CD8-positive, alpha-beta memory T cell (primary cell): ENCODE data around the gene CBL. TPM values are rescaled to one million over a fixed set of nuclear protein-coding genes. Genes with fewer than 3 reads are reported as not detected.
"Not testable (repeated sequence)": the region's sequence is repeated elsewhere in the genome, so short reads cannot be mapped to it uniquely, and the experiment has no call there.

ENCODE experiments used
- CTCF ChIA-PET: fragments of 350-600 bp; sonication (Branson Sonifier 250); formaldehyde crosslinking; loops from one replicate; lab custom pipeline; 2021; ENCODE audit warnings: antibody characterized with exemption; lab: Charles Lee
- POLR2A ChIA-PET: fragments of 350-600 bp; sonication (Branson Sonifier 250); formaldehyde crosslinking; loops from one replicate; lab custom pipeline; 2021; ENCODE audit warnings: antibody characterized with exemption; lab: Charles Lee
- DNase-seq, 5 donors: peaks; one replicate each; pipeline versions ENCODE4 v3.0.0 to v3.0.0-alpha.2; 2020 to 2022; ENCODE audit warnings: mixed read lengths in 1 of 5
- H3K27ac ChIP-seq: one replicate; pipeline ENCODE4 v1.7.0; 2013; ENCODE audit warnings: low read depth, mild to moderate bottlenecking, low read length, moderate library complexity
- H3K27me3 ChIP-seq: 2 replicates; pipeline ENCODE4 v1.7.0; 2013; ENCODE audit warnings: low read length, mild to moderate bottlenecking; ENCODE audit not compliant: insufficient read depth, poor library complexity, severe bottlenecking
- H3K36me3 ChIP-seq: 2 replicates; pipeline ENCODE4 v1.7.0; 2013; ENCODE audit warnings: mild to moderate bottlenecking, low read length, moderate library complexity; ENCODE audit not compliant: insufficient read depth
- H3K4me1 ChIP-seq: 2 replicates; pipeline ENCODE4 v1.7.0; 2013; ENCODE audit warnings: mild to moderate bottlenecking, low read length, moderate library complexity; ENCODE audit not compliant: insufficient read depth
- H3K4me3 ChIP-seq: 2 replicates; pipeline ENCODE4 v1.7.0; 2013; ENCODE audit warnings: mild to moderate bottlenecking, low read length
- H3K9me3 ChIP-seq: 2 replicates; pipeline ENCODE4 v1.7.0; 2013; ENCODE audit warnings: mild to moderate bottlenecking, low read length
- H3K27ac Mint-ChIP-seq, 8 donors: one replicate each; pipeline ENCODE4 v1.8.0; 2020 to 2021; ENCODE audit warnings: mixed read lengths in 8 of 8, mild to moderate bottlenecking in 6 of 8, inconsistent platforms in 3 of 8, moderate library complexity in 3 of 8
- H3K27me3 Mint-ChIP-seq, 2 donors: one replicate each; pipeline ENCODE4 v1.8.0; 2020 to 2021; ENCODE audit warnings: mixed read lengths in 2 of 2, mild to moderate bottlenecking in 1 of 2, moderate library complexity in 1 of 2
- H3K36me3 Mint-ChIP-seq, 3 donors: one replicate each; pipeline ENCODE4 v1.8.0; 2020 to 2021; ENCODE audit warnings: mixed read lengths in 3 of 3, inconsistent platforms in 1 of 3, mild to moderate bottlenecking in 1 of 3
- H3K4me1 Mint-ChIP-seq, 3 donors: one replicate each; pipeline ENCODE4 v1.8.0; 2020 to 2021; ENCODE audit warnings: mixed read lengths in 3 of 3, inconsistent platforms in 1 of 3, mild to moderate bottlenecking in 1 of 3
- H3K4me3 Mint-ChIP-seq, 7 donors: one replicate each; pipeline ENCODE4 v1.8.0; 2020 to 2021; ENCODE audit warnings: mixed read lengths in 7 of 7, mild to moderate bottlenecking in 6 of 7, moderate library complexity in 4 of 7, inconsistent platforms in 2 of 7
- H3K9me3 Mint-ChIP-seq, 5 donors: one replicate each; pipeline ENCODE4 v1.8.0; 2020 to 2022; ENCODE audit warnings: mixed read lengths in 5 of 5, mild to moderate bottlenecking in 3 of 5, moderate library complexity in 2 of 5, inconsistent platforms in 1 of 5
- polyA plus RNA-seq: library from polyadenylated mRNA; unstranded; fragments of 300-500 nt; fragmentation: Illumina TruSeq; gene quantifications from one replicate; pipeline ENCODE4 v1.2.3, GENCODE V29; 2021
- total RNA-seq, 2 experiments: library from RNA; stranded (reverse); gene quantifications; one replicate each; pipeline ENCODE4 v1.2.3, GENCODE V29; 2021

Gene CBL
- total and polyA plus RNA-seq, 3 experiments from 2014 or later, result 10.4 to 26.1 (median 25.9) TPM

DNA sequence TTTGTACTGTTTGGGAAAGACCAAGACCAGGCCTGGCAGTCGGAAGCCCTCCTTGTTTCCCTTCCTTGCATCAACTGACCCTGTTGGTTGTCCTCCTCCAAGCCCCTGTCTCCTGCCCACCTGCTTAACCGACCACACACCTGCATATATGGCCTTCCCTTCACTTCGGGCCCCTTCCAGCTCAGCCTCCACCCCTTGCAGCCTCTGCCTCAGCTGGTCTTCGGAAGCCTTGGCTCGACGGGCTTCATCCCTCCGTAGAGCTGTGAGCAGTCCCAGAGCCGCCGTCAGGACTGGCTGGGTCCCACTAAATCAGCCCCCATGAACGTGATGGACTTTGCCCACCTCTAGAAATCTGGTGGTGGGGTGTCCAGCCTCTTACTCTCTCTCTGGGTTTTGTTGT, 12.5 kb upstream of the CBL start:
- Mint-ChIP-seq H3K4me1 (peaks cover 0 to 6% (median 4%) of the 10 kb centered on the region in 3 donors), H3K27me3 (no peaks in the 10 kb centered on the region), H3K36me3 (no peaks in the 10 kb centered on the region), H3K27ac (no peak overlapping the region), H3K4me3 (no peak overlapping the region), H3K9me3 (no peaks in the 10 kb centered on the region)
- H3K27ac ChIP-seq, result no peak overlapping the region
- ChIA-PET CTCF (interaction anchor here (1.8 kb wide), 1 partner anchor 16 kb away, joined by 5 read pairs; no protein-coding TSS in a partner anchor), POLR2A (no interaction called here)
- no peaks in the 10 kb centered on the region for H3K36me3 ChIP-seq
- no peaks in the 10 kb centered on the region for H3K27me3 ChIP-seq
- H3K4me1 ChIP-seq, result no peaks in the 10 kb centered on the region
- no peaks in the 10 kb centered on the region for H3K9me3 ChIP-seq
- no peak for DNase-seq
- H3K4me3 ChIP-seq, result no peak overlapping the region

DNA sequence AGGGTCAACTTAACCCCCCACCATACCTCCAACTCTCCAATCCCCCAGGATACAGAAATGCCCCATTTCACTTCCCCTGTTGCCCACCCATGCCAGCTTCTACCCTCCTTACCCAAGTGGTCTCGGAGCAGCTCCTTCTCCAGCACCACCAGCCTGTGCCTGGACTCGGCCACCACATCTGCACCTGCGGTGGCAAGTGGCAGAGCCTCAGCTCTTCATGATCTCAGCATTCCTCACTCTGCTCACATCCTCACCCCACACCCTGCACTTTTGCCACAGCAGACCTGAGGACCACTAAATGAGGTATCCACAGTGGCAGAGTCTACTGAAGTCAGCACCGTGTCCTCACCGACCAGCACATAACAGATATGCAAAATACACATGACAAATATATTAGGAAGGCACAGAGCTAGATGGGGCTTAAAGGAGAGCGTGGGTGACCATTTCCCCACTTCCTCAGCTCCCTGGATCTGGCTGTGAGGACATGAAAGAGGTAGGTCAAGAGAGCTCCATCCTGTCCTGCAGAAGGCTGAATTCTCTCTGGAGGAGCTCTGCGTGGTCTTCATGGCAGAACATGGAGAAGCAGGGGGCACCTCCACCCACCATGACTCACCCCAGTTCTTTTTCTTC, 11.2 kb upstream of the CBL start:
- Mint-ChIP-seq H3K9me3 (no peaks in the 10 kb centered on the region), H3K36me3 (no peaks in the 10 kb centered on the region), H3K4me3 (no peak overlapping the region), H3K27me3 (no peaks in the 10 kb centered on the region), H3K4me1 (peaks cover 0 to 6% (median 4%) of the 10 kb centered on the region in 3 donors), H3K27ac (no peak overlapping the region)
- no peaks in the 10 kb centered on the region for H3K27me3 ChIP-seq
- H3K27ac ChIP-seq, result no peak overlapping the region
- ChIA-PET CTCF (interaction anchor here (0.7 to 2.0 kb wide), 7 partner anchors 9 to 128 kb away, joined by 3 to 10 read pairs (median 4); partner anchors contain the start of gene CBL), POLR2A (no interaction called here)
- no peaks in the 10 kb centered on the region for H3K4me1 ChIP-seq
- no peak overlapping the region for H3K4me3 ChIP-seq
- H3K36me3 ChIP-seq, result no peaks in the 10 kb centered on the region
- DNase-seq, result no peak
- no peaks in the 10 kb centered on the region for H3K9me3 ChIP-seq

DNA sequence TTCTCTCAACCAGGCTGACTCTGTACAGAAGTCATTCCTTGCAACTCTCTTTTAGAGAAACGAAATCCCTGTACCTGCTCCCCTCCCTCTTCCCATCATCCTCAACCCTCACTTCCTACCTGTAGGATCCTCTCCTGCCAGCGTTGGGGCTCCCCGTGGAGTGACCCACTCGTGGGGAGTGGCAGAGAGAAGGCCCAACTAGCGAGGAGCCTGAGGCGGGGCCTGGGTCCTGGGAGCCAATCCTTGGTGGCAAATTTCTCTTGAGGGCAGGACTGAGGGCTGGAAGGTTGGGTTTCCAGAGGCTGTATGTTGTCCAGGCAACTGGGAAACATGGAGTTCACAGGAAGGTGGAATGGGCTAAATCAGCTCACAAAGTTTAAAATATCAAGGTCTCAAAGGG, 10.5 kb upstream of the CBL start:
- ChIA-PET CTCF (interaction anchor here (1.0 to 2.0 kb wide), 13 partner anchors 9 to 129 kb away, joined by 3 to 17 read pairs (median 3); partner anchors contain the start of genes C2CD2L, CBL and VPS11), POLR2A (no interaction called here)
- H3K27me3 Mint-ChIP-seq, result no peaks in the 10 kb centered on the region
- H3K27me3 ChIP-seq, result no peaks in the 10 kb centered on the region
- no peaks in the 10 kb centered on the region for H3K36me3 ChIP-seq
- no peak overlapping the region for H3K4me3 Mint-ChIP-seq
- H3K4me3 ChIP-seq, result no peak overlapping the region
- no peaks in the 10 kb centered on the region for H3K36me3 Mint-ChIP-seq
- peaks cover 0 to 6% (median 4%) of the 10 kb centered on the region in 3 donors for H3K4me1 Mint-ChIP-seq
- no peak overlapping the region for H3K27ac ChIP-seq
- H3K27ac Mint-ChIP-seq, result no peak overlapping the region
- no peaks in the 10 kb centered on the region for H3K4me1 ChIP-seq
- no peaks in the 10 kb centered on the region for H3K9me3 Mint-ChIP-seq
- no peaks in the 10 kb centered on the region for H3K9me3 ChIP-seq
- no peak for DNase-seq

DNA sequence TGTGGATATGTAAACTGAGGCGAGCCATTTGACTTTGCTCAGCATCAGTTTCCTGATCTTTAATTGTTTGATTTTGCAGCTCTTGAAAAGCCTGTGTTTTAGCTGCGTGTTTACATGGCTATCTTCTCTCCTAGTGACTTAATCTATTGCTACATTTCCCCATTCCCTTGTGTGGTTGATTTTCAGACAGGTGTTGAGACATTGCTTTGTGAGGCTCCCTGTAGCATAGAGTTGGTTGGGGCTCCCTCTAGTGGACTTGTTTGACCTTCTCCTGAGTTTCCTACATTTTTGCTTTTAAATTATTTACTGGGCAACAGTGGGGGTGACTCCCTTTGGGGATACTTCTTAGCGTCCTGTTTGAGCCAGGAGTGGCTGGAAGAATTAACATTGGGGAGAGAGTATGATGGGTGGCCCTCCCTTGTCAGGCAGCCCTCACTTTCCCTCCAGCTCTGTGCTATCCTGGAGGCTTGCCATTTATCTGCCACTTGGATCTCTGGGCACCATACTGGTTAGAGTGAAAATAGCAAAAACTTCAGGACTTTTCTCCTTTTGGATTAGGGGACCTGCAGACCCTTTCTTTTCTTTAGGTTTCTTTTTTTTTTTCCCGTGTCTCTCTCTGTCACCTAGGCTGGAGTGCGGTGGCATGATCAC, 9.2 kb upstream of the CBL start:
- H3K36me3 ChIP-seq, result no peaks in the 10 kb centered on the region
- no peak overlapping the region for H3K27ac ChIP-seq
- no peaks in the 10 kb centered on the region for H3K9me3 Mint-ChIP-seq
- no peak overlapping the region for H3K4me3 ChIP-seq
- peaks cover 0 to 2% of the 10 kb centered on the region in 2 donors for H3K27me3 Mint-ChIP-seq
- ChIA-PET POLR2A (interaction anchor here (1.0 kb wide), 1 partner anchor 66 kb away, joined by 3 read pairs; no protein-coding TSS in a partner anchor), CTCF (interaction anchor here (0.5 to 2.0 kb wide), 30 partner anchors 9 to 594 kb away, joined by 3 to 17 read pairs (median 3); partner anchors contain the start of genes C2CD2L, CBL, NLRX1 and VPS11)
- H3K27ac Mint-ChIP-seq, result peak overlapping the region in 3 of 8 donors; percentile 1 to 76 (median 2)
- H3K4me1 ChIP-seq, result no peaks in the 10 kb centered on the region
- H3K4me3 Mint-ChIP-seq, result peak overlapping the region in 1 of 7 donors; percentile 28
- peaks cover 0 to 6% (median 4%) of the 10 kb centered on the region in 3 donors for H3K4me1 Mint-ChIP-seq
- H3K36me3 Mint-ChIP-seq, result no peaks in the 10 kb centered on the region
- H3K9me3 ChIP-seq, result no peaks in the 10 kb centered on the region
- peak; percentile 39 to 76 (median 70) for DNase-seq
- H3K27me3 ChIP-seq, result no peaks in the 10 kb centered on the region

DNA sequence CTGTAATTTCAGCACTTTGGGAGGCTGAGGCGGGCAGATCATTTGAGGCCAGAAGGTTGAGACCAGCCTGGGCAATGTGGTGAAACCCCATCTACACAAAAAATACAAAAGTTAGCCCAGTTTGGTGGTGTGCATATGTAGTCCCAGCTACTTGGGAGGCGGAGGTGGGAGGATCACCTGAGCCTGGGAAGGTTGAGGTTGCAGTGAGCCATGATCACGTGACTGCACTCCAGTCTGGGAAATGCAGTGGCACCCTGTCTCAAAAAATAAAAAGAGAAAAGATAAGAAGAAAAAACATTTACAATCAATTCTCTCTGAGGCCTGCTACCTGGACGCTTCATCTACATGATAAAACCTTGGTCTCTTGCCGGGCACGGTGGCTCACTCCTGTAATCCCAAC, 7.2 kb upstream of the CBL start:
- H3K36me3 Mint-ChIP-seq, result no peaks in the 10 kb centered on the region
- H3K9me3 Mint-ChIP-seq, result no peaks in the 10 kb centered on the region
- Histone ChIP-seq H3K27ac (no peak overlapping the region), H3K4me1 (no peaks in the 10 kb centered on the region), H3K9me3 (no peaks in the 10 kb centered on the region), H3K36me3 (no peaks in the 10 kb centered on the region), H3K27me3 (no peaks in the 10 kb centered on the region), H3K4me3 (no peak overlapping the region)
- peaks cover 0 to 2% of the 10 kb centered on the region in 2 donors for H3K27me3 Mint-ChIP-seq
- ChIA-PET CTCF (no interaction called here), POLR2A (no interaction called here)
- peak overlapping the region in 1 of 8 donors; percentile 65 for H3K27ac Mint-ChIP-seq
- no peak overlapping the region for H3K4me3 Mint-ChIP-seq
- H3K4me1 Mint-ChIP-seq, result peaks cover 0 to 6% (median 4%) of the 10 kb centered on the region in 3 donors
- DNase-seq, result no peak

DNA sequence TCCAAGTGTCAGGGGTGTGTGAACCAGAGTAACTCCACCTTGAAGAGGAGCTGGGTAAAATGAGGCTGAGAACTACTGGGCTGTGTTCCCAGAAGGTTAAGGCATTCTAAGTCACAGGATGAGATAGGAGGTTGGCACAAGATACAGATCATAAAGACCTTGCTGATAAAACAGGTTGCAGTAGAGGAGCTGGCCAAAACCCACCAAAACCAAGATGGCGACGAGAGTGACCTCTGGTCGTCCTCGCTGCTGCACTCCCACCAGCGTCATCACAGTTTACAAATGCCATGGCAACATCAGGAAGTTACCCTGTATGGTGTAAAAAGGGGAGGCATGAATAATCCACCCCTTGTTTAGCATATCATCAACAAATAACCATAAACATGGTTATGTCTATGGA, 4.9 kb upstream of the CBL start:
- CTCF ChIA-PET, result interaction anchor here (1.6 to 2.2 kb wide), 2 partner anchors 9 to 84 kb away, joined by 3 to 6 read pairs; no protein-coding TSS in a partner anchor
- H3K27ac ChIP-seq, DNase-seq, H3K9me3 Mint-ChIP-seq, H3K9me3 ChIP-seq, H3K36me3 Mint-ChIP-seq, POLR2A ChIA-PET, H3K4me3 ChIP-seq, H3K27me3 Mint-ChIP-seq, H3K4me1 ChIP-seq, H3K27me3 ChIP-seq, H3K4me3 Mint-ChIP-seq, H3K36me3 ChIP-seq, H3K27ac Mint-ChIP-seq: not testable (repeated sequence)
- peaks cover 8 to 14% (median 12%) of the 10 kb centered on the region in 3 donors for H3K4me1 Mint-ChIP-seq

DNA sequence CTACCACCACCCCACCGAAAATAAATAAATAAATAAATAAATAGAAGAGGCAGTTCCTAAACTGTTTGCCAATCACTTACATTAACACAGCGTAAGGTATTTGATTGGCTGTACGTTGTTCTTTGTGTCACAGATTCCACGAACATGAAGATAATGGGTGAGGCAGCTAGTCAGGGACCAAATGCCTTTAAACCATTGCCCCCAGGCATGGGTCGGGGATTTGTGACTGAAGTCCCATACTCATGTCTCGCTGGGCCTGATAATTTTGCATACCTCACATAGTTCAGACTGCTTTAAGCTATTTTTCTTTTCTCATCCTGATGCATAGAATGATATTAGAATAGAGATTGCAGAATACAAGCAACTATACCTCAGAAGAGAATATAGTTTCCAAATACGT, 3.6 kb upstream of the CBL start:
- no peaks in the 10 kb centered on the region for H3K36me3 ChIP-seq
- peaks cover 16 to 19% (median 18%) of the 10 kb centered on the region in 3 donors for H3K4me1 Mint-ChIP-seq
- H3K36me3 Mint-ChIP-seq, result peaks cover 0 to 3% (median 0%) of the 10 kb centered on the region in 3 donors
- H3K4me3 Mint-ChIP-seq, result peak overlapping the region in 1 of 7 donors; percentile 45
- H3K27me3 ChIP-seq, result no peaks in the 10 kb centered on the region
- peaks cover 12% of the 10 kb centered on the region for H3K4me1 ChIP-seq
- peaks cover 0 to 2% of the 10 kb centered on the region in 2 donors for H3K27me3 Mint-ChIP-seq
- no peak overlapping the region for H3K27ac ChIP-seq
- peak overlapping the region in 1 of 8 donors; percentile 56 for H3K27ac Mint-ChIP-seq
- no peak for DNase-seq
- no peaks in the 10 kb centered on the region for H3K9me3 ChIP-seq
- CTCF ChIA-PET, result interaction anchor here (0.7 to 2.2 kb wide), 2 partner anchors 10 to 82 kb away, joined by 3 to 6 read pairs; no protein-coding TSS in a partner anchor
- H3K4me3 ChIP-seq, result no peak overlapping the region
- POLR2A ChIA-PET, result no interaction called here
- no peaks in the 10 kb centered on the region for H3K9me3 Mint-ChIP-seq
